HG02852 (cell line): Measurements from ENCODE around the gene FNTB.

ENCODE experiments used
- ATAC-seq: cut with Tn5 transposase; IDR thresholded peaks from one replicate; pipeline ENCODE4 v1.9.1; 2021; ENCODE audit warnings: mild to moderate bottlenecking, moderate library complexity; ENCODE audit not compliant: unreplicated experiment

The FNTB gene

GRCh38 chr14:65110525-65110924, 123.8 kb downstream of the FNTB start:
- ATAC-seq = no peak
